Activated naive CD8-positive, alpha-beta T cell treated with anti-CD3 and anti-CD28 coated beads, Interleukin-2, amount 10 ng/mL, durations not matched to agents 7 days and 5 days (primary cell): ENCODE data around the gene ETV6. TPM values are rescaled to one million over a fixed set of nuclear protein-coding genes. Genes with fewer than 3 reads are reported as not detected.
A peak's percentile ranks its signal among the peaks of the same experiment; 100 is the strongest.
"Not testable (repeated sequence)": the region's sequence is repeated elsewhere in the genome, so short reads cannot be mapped to it uniquely, and the experiment has no call there.

Experiments used
- ATAC-seq: fragments of 150-1000 bp; cut with Tn5 transposase; one replicate; pipeline ENCODE4 v1.10.0; 2021; ENCODE audit warnings: low read depth, moderate library complexity
- POLR2A ChIA-PET: fragments of 350-600 bp; sonication (Branson Sonifier 250); formaldehyde crosslinking; loops from one replicate; lab custom pipeline; 2021; ENCODE audit warnings: antibody characterized with exemption; lab: Charles Lee
- DNase-seq: peaks from one replicate; pipeline ENCODE4 v3.0.0; 2021
- H3K27ac Mint-ChIP-seq: one replicate; pipeline ENCODE4 v1.8.0; 2022; ENCODE audit warnings: mild to moderate bottlenecking, mixed read lengths
- H3K27me3 Mint-ChIP-seq: one replicate; pipeline ENCODE4 v1.8.0; 2022; ENCODE audit warnings: mild to moderate bottlenecking, moderate library complexity, mixed read lengths
- H3K36me3 Mint-ChIP-seq: one replicate; pipeline ENCODE4 v1.8.0; 2021; ENCODE audit warnings: mild to moderate bottlenecking, mixed read lengths
- H3K4me1 Mint-ChIP-seq: one replicate; pipeline ENCODE4 v1.8.0; 2021; ENCODE audit warnings: mixed read lengths
- H3K4me3 Mint-ChIP-seq: one replicate; pipeline ENCODE4 v1.8.0; 2022; ENCODE audit warnings: mild to moderate bottlenecking, moderate library complexity, mixed read lengths
- H3K9me3 Mint-ChIP-seq: one replicate; pipeline ENCODE4 v1.8.0; 2021; ENCODE audit warnings: mixed read lengths
- total RNA-seq, 2 experiments: library from RNA; stranded (reverse); gene quantifications; one replicate each; pipeline ENCODE4 v1.2.3, GENCODE V29; 2021

The ETV6 gene
- total RNA-seq, 2 experiments from 2014 or later, result 22.5 to 26.0 TPM

DNA sequence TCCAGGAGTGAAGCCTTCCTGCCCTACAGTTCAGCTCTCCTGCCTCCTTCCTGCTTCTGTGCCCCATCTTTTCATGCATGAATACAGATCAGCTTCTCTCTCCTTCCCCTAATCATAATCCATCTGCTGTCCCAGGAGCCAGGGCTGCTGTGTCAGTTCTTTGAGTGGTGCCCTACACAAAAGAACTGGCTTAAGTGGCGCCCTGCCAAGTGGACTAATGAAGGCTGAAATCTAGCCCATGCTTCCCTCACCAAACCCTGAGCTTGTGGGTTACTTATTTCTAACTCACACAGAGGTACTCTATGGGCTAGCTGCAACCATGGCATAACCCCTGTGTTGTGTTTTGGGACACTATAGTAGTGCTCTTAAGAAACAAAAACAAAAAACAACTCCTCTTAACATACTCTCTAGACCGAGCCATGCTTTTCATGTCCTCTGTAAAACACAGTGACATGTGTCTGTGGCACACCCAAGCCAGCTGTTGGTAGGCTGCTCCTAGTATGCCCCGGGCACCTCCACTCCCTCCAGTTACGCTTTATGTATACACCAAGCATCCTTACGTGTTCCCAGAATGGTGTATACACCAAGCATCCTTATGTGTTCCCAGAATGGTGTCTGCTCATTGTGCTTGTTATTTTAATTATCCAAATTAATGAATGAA is 19.3 kb upstream of the ETV6 start:
- ATAC-seq, result no peak
- peaks cover 6% of the 10 kb centered on the region for H3K27me3 Mint-ChIP-seq
- H3K4me3 Mint-ChIP-seq, result no peak overlapping the region
- H3K9me3 Mint-ChIP-seq, result peaks cover 3% of the 10 kb centered on the region
- H3K4me1 Mint-ChIP-seq, result no peaks in the 10 kb centered on the region
- POLR2A ChIA-PET, result no interaction called here
- peaks cover 1% of the 10 kb centered on the region for H3K36me3 Mint-ChIP-seq
- DNase-seq, result no peak
- H3K27ac Mint-ChIP-seq, result no peak overlapping the region

DNA sequence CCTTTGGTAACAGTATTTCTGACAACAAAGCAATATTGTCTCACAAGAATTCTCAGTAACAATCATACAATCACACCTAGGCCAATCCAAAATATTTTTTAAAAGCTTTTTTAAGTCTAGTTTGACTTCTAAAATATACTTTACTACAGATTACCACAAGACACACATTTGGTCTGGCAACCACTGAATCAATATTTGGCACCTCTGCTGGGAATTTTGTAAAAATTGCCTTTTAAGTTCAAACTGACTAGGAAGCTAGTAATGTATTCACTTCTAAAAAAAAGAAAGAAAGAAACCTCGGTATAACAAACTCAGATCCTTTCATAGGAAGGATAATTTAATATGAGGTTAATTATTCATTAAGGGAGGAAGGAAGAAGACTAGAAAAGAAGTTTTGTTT is 18.2 kb upstream of the ETV6 start:
- Mint-ChIP-seq H3K9me3 (peaks cover 4% of the 10 kb centered on the region), H3K4me1 (no peaks in the 10 kb centered on the region), H3K27ac (no peak overlapping the region), H3K36me3 (peaks cover 1% of the 10 kb centered on the region), H3K4me3 (no peak overlapping the region), H3K27me3 (peaks cover 3% of the 10 kb centered on the region)
- DNase-seq (no peak), ATAC-seq (no peak)
- POLR2A ChIA-PET, result no interaction called here

DNA sequence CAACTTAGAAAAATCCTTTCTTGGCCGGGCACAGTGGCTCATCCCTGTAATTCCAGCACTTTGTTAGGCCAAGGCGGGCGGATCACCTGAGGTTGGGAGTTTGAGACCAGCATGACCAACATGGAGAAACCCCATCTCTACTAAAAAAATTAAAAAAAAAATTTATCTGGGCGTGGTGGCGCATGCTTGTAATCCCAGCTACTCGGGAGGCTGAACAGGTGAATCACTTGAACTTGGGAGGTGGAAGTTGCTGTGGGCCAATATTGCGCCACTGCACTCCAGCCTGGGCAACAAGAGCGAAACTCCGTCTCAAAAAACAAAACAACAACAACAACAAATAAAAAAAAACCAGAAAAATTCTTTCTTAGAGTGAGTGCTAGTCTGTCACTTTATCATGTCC is 17.6 kb upstream of the ETV6 start:
- H3K4me1 Mint-ChIP-seq, ATAC-seq, H3K4me3 Mint-ChIP-seq, H3K27me3 Mint-ChIP-seq, DNase-seq, H3K36me3 Mint-ChIP-seq, POLR2A ChIA-PET, H3K27ac Mint-ChIP-seq, H3K9me3 Mint-ChIP-seq: not testable (repeated sequence)

DNA sequence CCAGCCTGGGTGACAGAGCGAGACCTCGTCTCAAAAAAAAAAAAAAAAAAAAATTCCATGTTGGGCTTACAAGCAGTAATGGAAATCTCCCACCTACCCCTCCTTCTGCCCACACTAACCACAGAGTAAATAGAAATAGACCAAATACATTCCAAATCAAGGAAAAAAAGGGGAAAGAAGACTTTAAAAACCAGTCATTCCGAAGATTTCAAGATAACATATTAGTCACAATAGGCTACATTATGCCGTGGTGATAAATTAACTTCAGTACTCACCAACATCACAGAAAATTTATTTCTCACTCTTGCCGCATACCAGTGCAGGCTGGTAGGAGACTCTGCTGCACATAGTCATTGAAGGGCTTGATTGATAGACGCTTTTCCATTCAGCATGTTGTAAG is 15.5 kb upstream of the ETV6 start:
- Mint-ChIP-seq H3K9me3 (peaks cover 4% of the 10 kb centered on the region), H3K27ac (no peak overlapping the region), H3K36me3 (peaks cover 1% of the 10 kb centered on the region), H3K4me1 (no peaks in the 10 kb centered on the region), H3K4me3 (no peak overlapping the region), H3K27me3 (peaks cover 3% of the 10 kb centered on the region)
- DNase-seq (no peak), ATAC-seq (no peak)
- POLR2A ChIA-PET, result no interaction called here

DNA sequence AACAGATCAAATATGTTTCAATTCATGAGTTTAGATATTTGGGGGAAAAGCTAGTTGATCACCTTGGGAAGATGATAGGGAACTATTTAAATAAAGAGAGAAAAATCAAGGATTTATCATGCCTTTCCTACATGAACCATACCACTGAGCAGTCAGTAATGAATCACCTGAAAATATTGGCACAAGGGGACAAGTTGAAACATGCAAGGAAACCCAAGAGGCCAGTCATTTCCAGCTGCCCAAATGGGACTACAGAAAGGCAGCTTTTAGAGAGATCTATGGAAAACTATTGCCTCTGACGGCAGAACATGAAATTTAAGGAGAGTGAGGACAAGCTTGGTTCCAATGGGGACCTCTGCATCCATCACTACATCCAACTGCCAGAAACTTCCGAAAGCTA is 14.1 kb upstream of the ETV6 start:
- DNase-seq, result no peak
- peaks cover 1% of the 10 kb centered on the region for H3K36me3 Mint-ChIP-seq
- POLR2A ChIA-PET, result no interaction called here
- peaks cover 4% of the 10 kb centered on the region for H3K9me3 Mint-ChIP-seq
- H3K27me3 Mint-ChIP-seq, result peaks cover 3% of the 10 kb centered on the region
- H3K4me3 Mint-ChIP-seq, result no peak overlapping the region
- no peak for ATAC-seq
- no peaks in the 10 kb centered on the region for H3K4me1 Mint-ChIP-seq
- H3K27ac Mint-ChIP-seq, result no peak overlapping the region

DNA sequence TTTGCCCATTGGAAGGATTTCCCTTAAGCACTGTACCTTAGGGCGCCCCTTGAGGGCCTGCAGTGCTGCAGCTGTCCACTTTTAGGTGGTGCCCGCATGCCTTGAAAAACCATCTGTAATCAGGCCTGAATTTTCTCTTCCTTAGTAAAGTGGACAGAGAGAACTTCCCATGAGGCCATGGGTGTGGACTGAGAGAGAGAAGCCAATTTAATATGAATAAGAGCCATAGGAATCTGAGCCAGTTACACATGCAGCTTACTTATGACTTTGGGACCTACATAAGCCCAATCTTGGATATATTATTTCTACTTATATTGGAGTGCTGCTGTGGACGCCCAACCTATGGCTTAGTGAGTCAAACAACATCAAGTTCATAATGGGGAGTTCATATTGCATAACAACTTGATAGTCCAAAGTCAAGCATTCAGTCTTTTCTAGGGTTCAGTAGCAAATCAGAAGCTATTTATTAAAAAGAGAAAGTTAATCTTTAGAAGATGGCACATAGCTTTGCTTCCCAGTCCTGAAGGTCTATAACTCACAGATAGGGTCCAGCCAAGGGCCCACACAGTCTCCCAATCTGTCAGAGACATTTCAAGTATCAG is 11.1 kb upstream of the ETV6 start:
- no peak overlapping the region for H3K4me3 Mint-ChIP-seq
- peaks cover 4% of the 10 kb centered on the region for H3K9me3 Mint-ChIP-seq
- H3K4me1 Mint-ChIP-seq, result no peaks in the 10 kb centered on the region
- ATAC-seq (no peak), DNase-seq (no peak)
- no peak overlapping the region for H3K27ac Mint-ChIP-seq
- H3K27me3 Mint-ChIP-seq, result no peaks in the 10 kb centered on the region
- POLR2A ChIA-PET, result no interaction called here
- peaks cover 5% of the 10 kb centered on the region for H3K36me3 Mint-ChIP-seq

DNA sequence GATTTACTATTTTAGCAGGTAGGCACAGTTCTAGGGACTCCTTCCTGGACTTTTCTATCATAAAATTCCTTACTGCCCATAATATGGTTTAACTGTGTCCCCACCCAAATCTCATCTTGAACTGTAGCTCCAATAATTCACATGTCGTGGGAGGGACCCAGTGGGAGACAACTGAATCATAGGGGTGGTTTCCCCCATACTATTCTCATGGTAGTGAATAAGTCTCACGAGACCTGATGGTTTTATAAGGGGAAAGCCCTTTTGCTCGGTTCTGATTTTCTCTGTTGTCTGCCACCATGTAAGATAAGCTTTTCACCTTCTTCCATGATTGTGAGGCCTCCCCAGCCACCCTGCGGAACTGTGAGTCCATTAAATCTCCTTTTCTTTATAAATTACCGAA is 10.0 kb upstream of the ETV6 start:
- ATAC-seq, result no peak
- H3K27me3 Mint-ChIP-seq, result no peaks in the 10 kb centered on the region
- H3K27ac Mint-ChIP-seq, result no peak overlapping the region
- POLR2A ChIA-PET, result no interaction called here
- peaks cover 5% of the 10 kb centered on the region for H3K36me3 Mint-ChIP-seq
- no peak overlapping the region for H3K4me3 Mint-ChIP-seq
- DNase-seq, result no peak
- peaks cover 3% of the 10 kb centered on the region for H3K9me3 Mint-ChIP-seq
- H3K4me1 Mint-ChIP-seq, result no peaks in the 10 kb centered on the region

DNA sequence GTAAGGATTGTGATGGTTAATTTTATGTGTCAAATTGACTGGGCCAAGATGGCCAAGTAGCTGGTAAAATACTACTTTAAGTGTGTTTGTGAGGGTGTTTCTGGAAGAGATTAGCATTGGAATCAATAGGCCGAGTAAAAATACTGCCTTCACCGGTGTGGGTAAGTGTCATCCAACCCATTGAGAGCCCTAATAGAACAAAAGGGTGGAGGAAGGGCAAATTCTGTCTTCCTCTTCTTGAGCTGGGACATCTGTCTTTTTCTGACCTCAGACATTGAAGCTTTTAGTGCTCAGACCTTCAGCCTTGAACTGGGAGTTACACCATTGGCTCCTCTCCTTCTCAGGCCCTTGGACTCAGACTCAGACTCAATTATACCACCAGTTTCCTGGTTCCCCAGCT is 8.0 kb upstream of the ETV6 start:
- Mint-ChIP-seq H3K27ac (no peak overlapping the region), H3K9me3 (no peaks in the 10 kb centered on the region), H3K4me3 (no peak overlapping the region), H3K4me1 (no peaks in the 10 kb centered on the region), H3K27me3 (no peaks in the 10 kb centered on the region), H3K36me3 (peaks cover 3% of the 10 kb centered on the region)
- no peak for DNase-seq
- no peak for ATAC-seq
- POLR2A ChIA-PET, result interaction anchor here (1.0 kb wide), 1 partner anchor 368 kb away, joined by 3 read pairs; no protein-coding TSS in a partner anchor

DNA sequence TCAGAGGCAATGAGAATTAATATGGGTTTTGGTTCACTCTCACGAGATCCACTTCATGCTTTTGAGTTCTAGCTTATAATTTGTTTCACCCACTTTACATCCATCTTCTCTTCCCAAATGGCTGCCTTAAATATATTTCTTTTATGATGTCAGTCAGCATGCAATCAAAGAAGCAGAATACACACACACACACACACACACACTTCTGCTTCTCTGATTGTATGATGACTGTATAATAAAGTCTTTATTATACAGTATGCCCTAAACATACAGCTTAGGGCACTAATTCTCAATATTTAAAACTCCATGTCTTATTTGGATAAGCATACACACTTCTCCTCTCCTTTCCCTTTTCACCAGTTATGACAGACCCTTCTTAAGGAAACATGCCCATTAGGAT is 6.7 kb upstream of the ETV6 start:
- H3K36me3 Mint-ChIP-seq, result peaks cover 3% of the 10 kb centered on the region
- no peaks in the 10 kb centered on the region for H3K27me3 Mint-ChIP-seq
- no peak overlapping the region for H3K27ac Mint-ChIP-seq
- H3K4me3 Mint-ChIP-seq, result no peak overlapping the region
- ATAC-seq (no peak), DNase-seq (no peak)
- H3K9me3 Mint-ChIP-seq, result no peaks in the 10 kb centered on the region
- POLR2A ChIA-PET, result no interaction called here
- no peaks in the 10 kb centered on the region for H3K4me1 Mint-ChIP-seq

DNA sequence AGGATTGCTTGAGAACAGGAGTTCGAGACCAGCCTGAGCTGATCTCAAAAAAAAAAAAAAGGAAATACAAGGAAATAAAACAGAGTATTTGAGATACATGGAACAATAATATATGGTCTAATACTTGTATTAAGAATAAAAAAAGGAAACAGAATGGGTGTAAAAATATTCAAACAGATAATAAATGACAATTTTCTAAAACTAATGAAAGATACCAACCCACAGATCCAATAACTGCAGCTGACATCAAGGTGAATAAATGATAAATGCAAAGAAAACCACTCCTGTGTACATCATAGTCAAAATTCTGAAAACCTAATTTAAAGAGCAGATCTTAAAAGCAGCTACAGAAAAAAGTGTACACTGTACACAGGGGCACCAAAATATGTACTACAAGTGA is 4.1 kb upstream of the ETV6 start:
- Mint-ChIP-seq H3K27me3 (no peaks in the 10 kb centered on the region), H3K9me3 (no peaks in the 10 kb centered on the region), H3K36me3 (peaks cover 3% of the 10 kb centered on the region), H3K4me1 (peaks cover 2% of the 10 kb centered on the region), H3K27ac (no peak overlapping the region), H3K4me3 (no peak overlapping the region)
- POLR2A ChIA-PET, result no interaction called here
- ATAC-seq, result no peak
- no peak for DNase-seq

DNA sequence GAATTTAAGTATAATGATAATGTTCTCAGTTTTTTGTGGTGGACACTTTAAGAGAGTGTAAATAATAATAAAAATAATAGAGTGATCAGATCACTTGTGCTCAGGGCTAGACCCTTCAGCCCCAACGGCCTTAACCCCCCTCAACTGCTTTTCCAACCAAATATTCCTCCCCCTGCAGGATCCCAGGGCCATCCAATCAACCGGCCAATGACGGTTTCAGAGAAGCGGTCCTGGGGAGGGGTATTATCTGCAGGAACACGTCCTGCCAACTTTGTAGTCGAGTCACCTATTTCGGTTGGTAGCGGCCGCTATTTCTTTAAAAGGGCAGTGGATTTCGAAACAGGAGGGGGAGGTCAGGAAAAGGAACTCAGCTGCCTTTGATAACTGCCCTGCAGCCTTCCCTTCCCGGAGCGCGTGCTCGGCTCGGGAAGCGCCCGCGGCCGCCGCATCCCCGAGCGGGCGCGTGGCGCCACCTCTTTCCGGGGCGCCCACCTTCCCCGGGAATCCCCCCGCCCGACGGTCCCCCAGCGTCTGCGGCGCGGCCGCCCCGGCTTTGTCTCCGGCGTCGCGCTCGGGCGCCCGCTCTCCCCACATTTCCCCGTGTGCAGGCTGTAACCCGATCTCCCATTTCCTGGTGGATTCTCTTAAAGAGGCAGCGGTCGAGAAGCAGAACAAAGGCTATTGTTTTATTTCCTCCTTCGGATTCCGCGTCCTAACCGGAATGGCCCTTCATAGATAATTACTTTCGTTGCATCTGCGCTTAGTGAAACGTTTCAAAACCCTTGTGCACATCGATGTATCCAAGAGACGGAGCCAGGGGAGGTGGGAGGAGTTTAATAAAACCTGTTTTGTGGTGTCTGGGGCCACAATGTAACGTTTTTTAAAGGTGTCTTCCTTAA is 711 bp upstream of the ETV6 start:
- ATAC-seq (peak; percentile 8), DNase-seq (peak; percentile 73)
- Mint-ChIP-seq H3K27me3 (no peaks in the 10 kb centered on the region), H3K27ac (peak overlapping the region; percentile 89), H3K9me3 (no peaks in the 10 kb centered on the region), H3K4me1 (peaks cover 26% of the 10 kb centered on the region), H3K36me3 (no peaks in the 10 kb centered on the region), H3K4me3 (peak overlapping the region; percentile 94)
- POLR2A ChIA-PET, result interaction anchor here (0.6 to 2.4 kb wide), 15 partner anchors 79 to 1077 kb away, joined by 3 to 28 read pairs (median 4); no protein-coding TSS in a partner anchor

DNA sequence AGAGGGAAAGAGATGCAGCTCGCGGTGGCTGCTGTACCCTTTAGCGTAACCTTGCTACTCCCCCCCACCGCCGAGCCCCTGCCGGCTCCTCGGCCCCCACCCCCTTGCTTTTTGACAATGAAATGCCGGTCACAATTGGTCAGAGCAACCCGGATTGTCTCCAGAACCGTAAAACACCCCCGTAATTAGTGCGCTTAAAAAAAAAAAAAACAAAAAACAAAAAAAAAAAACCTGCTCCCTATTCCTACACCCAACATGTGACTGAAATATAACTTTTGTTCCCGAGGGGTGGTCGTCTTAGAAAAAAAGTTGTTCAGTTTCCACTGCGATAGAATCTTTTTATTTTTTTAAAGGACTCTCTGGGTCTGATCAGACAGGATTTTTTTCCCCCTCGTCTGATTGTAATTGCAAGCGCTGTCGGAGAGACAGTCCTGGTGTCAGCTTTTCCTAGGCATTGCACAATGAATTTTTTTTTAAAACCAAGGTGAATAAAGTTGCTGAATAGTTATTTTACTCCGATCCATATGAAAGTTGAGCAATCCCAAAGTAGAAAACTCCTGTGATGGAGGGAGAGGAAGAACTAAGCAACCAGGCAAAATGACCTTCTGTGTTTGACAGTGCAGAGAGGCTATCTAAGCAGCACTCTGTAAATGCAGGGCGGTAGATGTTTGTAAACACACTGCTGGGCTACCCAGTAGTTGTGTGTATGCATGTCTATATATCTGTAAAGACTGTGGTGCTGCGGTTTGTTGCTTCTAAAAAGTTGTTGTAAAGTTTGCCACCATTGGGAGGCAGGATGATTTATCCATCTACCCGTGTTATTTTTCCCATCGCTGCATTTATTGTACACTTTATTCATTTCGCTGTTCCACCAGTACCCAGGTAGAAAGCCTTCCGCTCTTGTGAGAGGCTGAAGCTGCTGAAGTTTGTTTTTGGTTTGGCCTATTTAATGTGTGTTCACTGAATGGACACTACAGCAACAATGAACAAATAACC is 1.1 kb downstream of the ETV6 start:
- Mint-ChIP-seq H3K27ac (peak overlapping the region; percentile 98), H3K36me3 (no peaks in the 10 kb centered on the region), H3K9me3 (no peaks in the 10 kb centered on the region), H3K4me1 (peaks cover 26% of the 10 kb centered on the region), H3K4me3 (peak overlapping the region; percentile 98), H3K27me3 (no peaks in the 10 kb centered on the region)
- ATAC-seq, result no peak
- POLR2A ChIA-PET, result interaction anchor here (0.6 to 2.4 kb wide), 6 partner anchors 105 to 1075 kb away, joined by 3 to 28 read pairs (median 4); no protein-coding TSS in a partner anchor
- DNase-seq, result no peak
